Upper lobe of left lung (tissue), 6 donors: ENCODE data around the gene PDHB. TPM values are rescaled to one million over a fixed set of nuclear protein-coding genes. Genes with fewer than 3 reads are reported as not detected.

Experiments used
- ATAC-seq, 2 donors: fragments of 200-7000 bp; cut with Tn5 transposase; one replicate each; pipeline ENCODE4 v1.9.1; 2022; ENCODE audit warnings: mild to moderate bottlenecking in 2 of 2, moderate library complexity in 2 of 2; ENCODE audit not compliant: low FRiP score in 2 of 2
- DNase-seq, 2 donors: peaks; one replicate each; pipeline ENCODE4 v3.0.0-alpha.2; 2019 to 2020
- H3K27ac ChIP-seq, 4 donors: fragments of 200-600 bp; sonication (generic); one replicate each; pipeline ENCODE4 v1.5.1; 2016 to 2019
- H3K27me3 ChIP-seq, 4 donors: fragments of 200-600 bp; sonication (generic); one replicate each; pipeline ENCODE4 v1.5.1; 2017 to 2019
- H3K36me3 ChIP-seq, 4 donors: fragments of 200-600 bp; sonication (generic); one replicate each; pipeline ENCODE4 v1.5.1; 2016 to 2019
- H3K4me1 ChIP-seq, 4 donors: fragments of 200-600 bp; sonication (generic); one replicate each; pipeline ENCODE4 v1.5.1; 2018 to 2019
- H3K4me3 ChIP-seq, 4 donors: fragments of 200-600 bp; sonication (generic); one replicate each; pipeline ENCODE4 v1.5.1; 2017 to 2019; ENCODE audit warnings: mild to moderate bottlenecking in 2 of 4, moderate library complexity in 1 of 4
- H3K9me3 ChIP-seq, 4 donors: fragments of 200-600 bp; sonication (generic); one replicate each; pipeline ENCODE4 v1.5.1; 2018 to 2019
- EP300 ChIP-seq, 4 donors: sonication (generic); formaldehyde crosslinking; IDR thresholded peaks; one replicate each; pipeline ENCODE4 v1.5.1; 2017; ENCODE audit warnings: antibody characterized with exemption in 4 of 4, control low read depth in 2 of 4
- POLR2A ChIP-seq, 4 donors: fragments of 450-650 bp; IDR thresholded peaks; one replicate each; pipeline ENCODE4 v1.5.1; 2016 to 2017; ENCODE audit warnings: antibody characterized with exemption in 4 of 4, mild to moderate bottlenecking in 2 of 4
- POLR2AphosphoS5 ChIP-seq, 2 donors: sonication (generic); formaldehyde crosslinking; IDR thresholded peaks; one replicate each; pipeline ENCODE4 v1.5.1; 2017; ENCODE audit warnings: antibody characterized with exemption in 2 of 2
- WGBS, 2 donors: methylation state at CpG; one replicate each; pipeline ENCODE4 v1.1.5; 2017 to 2018; 5-methylcytosine and 5-hydroxymethylcytosine counted together
- total RNA-seq, 6 donors: library from RNA; depleted of rRNA in 4 of 6; stranded (reverse); fragments of >200 nt in 4 of 6; gene quantifications; one replicate each; pipeline versions ENCODE4 v1.1.0 to v1.2.1, GENCODE V29; 2016 to 2021
- TF ChIP-seq, protein P1 (sequence below), 6 experiments: fragments of 450-650 bp in 4 of 6; fragments of 200-600 bp in 2 of 6; sonication (generic) in 2 of 6; IDR thresholded peaks; one replicate each; pipeline ENCODE4 v1.5.1; 2016 to 2019; ENCODE audit warnings: antibody characterized with exemption in 6 of 6
- donor health status: DM: no; HTN: no; CAD: no; lungs with moderate emphysema.
- donor health status: DM: no; HTN: yes; CAD: no; lungs with severe emphysema.

PDHB gene
- total RNA-seq, 6 donors from 2014 or later = 20.4 to 81.4 (median 48.5) TPM

DNA sequence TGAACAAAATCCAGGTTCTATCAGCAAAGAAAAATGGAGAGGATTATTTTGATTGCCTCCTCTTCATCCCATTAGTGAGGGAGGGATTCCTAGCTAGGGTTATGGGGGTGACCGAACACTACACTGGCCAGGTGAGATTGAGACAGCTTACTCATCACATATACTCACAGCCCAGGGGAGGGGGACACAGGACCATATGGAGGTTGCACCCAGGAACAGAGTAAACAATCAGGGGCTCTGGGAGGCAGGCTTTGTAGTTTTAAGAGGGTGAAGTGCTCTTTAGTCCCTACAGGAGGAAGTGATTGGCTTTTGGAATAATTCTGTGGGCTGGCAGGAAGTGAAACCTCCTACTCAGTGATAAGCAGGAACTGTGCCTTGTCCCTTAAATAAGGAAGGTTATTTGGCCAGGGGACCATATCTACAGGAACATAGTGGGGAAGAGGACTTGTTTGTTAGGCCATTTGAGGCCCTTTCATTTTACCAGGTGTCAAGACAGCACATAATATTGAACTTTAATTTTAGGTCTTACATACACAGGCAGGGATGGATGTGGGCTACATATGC, 40.8 kb upstream of the PDHB start:
- H3K27me3 ChIP-seq = no peaks in the 10 kb centered on the region
- WGBS, 2 donors = 88 to 100% methylated on average over 1 of the region's 1 CpG
- H3K9me3 ChIP-seq = no peaks in the 10 kb centered on the region
- H3K36me3 ChIP-seq = no peaks in the 10 kb centered on the region
- ATAC-seq (peak in 1 of 2 donors; percentile 76), DNase-seq (peak in 1 of 2 donors; percentile 28)
- H3K4me1 ChIP-seq = peaks cover 4 to 28% (median 20%) of the 10 kb centered on the region in 4 donors
- no peak overlapping the region for H3K4me3 ChIP-seq
- TF ChIP-seq, protein P1, sequence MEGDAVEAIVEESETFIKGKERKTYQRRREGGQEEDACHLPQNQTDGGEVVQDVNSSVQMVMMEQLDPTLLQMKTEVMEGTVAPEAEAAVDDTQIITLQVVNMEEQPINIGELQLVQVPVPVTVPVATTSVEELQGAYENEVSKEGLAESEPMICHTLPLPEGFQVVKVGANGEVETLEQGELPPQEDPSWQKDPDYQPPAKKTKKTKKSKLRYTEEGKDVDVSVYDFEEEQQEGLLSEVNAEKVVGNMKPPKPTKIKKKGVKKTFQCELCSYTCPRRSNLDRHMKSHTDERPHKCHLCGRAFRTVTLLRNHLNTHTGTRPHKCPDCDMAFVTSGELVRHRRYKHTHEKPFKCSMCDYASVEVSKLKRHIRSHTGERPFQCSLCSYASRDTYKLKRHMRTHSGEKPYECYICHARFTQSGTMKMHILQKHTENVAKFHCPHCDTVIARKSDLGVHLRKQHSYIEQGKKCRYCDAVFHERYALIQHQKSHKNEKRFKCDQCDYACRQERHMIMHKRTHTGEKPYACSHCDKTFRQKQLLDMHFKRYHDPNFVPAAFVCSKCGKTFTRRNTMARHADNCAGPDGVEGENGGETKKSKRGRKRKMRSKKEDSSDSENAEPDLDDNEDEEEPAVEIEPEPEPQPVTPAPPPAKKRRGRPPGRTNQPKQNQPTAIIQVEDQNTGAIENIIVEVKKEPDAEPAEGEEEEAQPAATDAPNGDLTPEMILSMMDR (IDR thresholded peaks at IDR 0.05) = no peak
- TF ChIP-seq POLR2AphosphoS5 (IDR thresholded peaks at IDR 0.05) (no peak), POLR2A (IDR thresholded peaks at IDR 0.05) (no peak), EP300 (IDR thresholded peaks at IDR 0.05) (no peak)
- no peak overlapping the region for H3K27ac ChIP-seq

DNA sequence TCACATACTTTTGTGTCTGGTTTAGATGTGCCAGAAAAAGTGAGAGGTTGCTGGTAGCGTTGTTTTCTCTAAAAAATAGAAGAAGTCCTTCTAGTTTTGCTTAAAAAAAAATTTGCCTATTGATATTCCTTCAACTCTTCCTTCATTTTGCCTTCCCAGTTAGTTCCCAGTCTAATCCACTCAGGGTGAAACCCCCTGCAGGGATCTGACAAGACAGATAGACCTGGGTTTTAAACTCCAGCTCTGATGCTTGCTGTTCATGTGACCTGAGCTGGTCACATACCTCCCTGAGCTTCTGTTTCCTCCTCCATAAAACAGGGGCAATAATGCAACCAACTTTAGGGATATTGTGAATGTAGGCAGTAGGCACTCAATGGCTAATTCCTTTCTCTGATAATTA, 39.6 kb upstream of the PDHB start:
- H3K4me1 ChIP-seq = peaks cover 4 to 28% (median 20%) of the 10 kb centered on the region in 4 donors
- H3K4me3 ChIP-seq = no peak overlapping the region
- WGBS, 2 donors = 77 to 94% methylated on average over 1 of the region's 1 CpG
- no peaks in the 10 kb centered on the region for H3K27me3 ChIP-seq
- H3K36me3 ChIP-seq = no peaks in the 10 kb centered on the region
- TF ChIP-seq, protein P1 (IDR thresholded peaks at IDR 0.05) = no peak
- TF ChIP-seq POLR2AphosphoS5 (IDR thresholded peaks at IDR 0.05) = no peak
- no peak for TF ChIP-seq EP300 (IDR thresholded peaks at IDR 0.05)
- no peak for TF ChIP-seq POLR2A (IDR thresholded peaks at IDR 0.05)
- no peaks in the 10 kb centered on the region for H3K9me3 ChIP-seq
- H3K27ac ChIP-seq = no peak overlapping the region
- DNase-seq = no peak
- ATAC-seq = no peak

DNA sequence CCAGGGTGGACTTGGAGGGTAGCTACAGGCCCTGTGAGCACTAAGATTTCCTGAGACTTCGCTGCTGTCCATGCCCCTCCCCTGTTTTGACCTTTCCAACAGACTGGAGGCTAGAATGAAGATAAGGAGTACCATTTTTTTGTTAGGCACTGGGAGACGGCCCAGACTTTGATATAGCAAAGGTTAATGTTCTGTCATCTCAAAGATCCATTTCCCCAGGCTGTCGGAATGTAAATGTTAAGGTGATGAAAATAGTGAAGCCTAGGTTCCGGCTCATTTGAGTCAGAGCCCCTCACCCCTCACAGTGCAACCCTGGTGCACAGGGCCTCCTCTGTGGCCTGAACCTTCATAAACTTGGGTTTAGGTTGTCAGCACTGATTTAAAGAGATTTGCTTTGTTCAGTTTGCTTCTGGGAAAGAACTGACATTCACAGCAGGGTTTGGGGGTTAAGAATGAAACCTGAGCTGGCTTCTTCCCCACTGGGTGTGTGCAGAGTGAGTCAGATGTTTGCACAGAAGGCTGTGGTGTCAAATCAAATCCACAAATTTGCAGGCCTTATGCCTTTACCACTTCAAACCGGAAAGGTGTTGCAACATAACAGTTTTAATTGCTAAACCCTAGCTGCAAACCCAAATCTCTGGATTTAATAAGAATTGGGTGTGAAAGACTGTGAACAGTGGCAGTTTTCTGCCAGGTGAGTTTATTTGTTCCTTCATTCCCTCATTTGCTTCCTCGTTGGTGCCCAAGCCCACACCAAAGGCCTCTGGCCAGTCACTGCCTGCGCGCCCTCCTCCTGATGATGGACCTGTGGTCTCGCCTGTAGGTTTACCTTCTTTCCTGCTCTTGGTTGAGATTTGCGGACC, 37.6 kb upstream of the PDHB start:
- Histone ChIP-seq H3K27me3 (no peaks in the 10 kb centered on the region), H3K4me3 (no peak overlapping the region), H3K4me1 (peaks cover 4 to 28% (median 20%) of the 10 kb centered on the region in 4 donors), H3K9me3 (no peaks in the 10 kb centered on the region), H3K36me3 (no peaks in the 10 kb centered on the region), H3K27ac (peak overlapping the region; percentile 31 to 71 (median 49))
- peak; percentile 80 to 81 for ATAC-seq
- WGBS, 2 donors = 61 to 62% methylated on average over 10 of the region's 10 CpGs
- DNase-seq = peak; percentile 24 to 73
- peak; percentile 8 to 29 for TF ChIP-seq POLR2AphosphoS5 (IDR thresholded peaks at IDR 0.05)
- TF ChIP-seq EP300 (IDR thresholded peaks at IDR 0.05) = no peak

DNA sequence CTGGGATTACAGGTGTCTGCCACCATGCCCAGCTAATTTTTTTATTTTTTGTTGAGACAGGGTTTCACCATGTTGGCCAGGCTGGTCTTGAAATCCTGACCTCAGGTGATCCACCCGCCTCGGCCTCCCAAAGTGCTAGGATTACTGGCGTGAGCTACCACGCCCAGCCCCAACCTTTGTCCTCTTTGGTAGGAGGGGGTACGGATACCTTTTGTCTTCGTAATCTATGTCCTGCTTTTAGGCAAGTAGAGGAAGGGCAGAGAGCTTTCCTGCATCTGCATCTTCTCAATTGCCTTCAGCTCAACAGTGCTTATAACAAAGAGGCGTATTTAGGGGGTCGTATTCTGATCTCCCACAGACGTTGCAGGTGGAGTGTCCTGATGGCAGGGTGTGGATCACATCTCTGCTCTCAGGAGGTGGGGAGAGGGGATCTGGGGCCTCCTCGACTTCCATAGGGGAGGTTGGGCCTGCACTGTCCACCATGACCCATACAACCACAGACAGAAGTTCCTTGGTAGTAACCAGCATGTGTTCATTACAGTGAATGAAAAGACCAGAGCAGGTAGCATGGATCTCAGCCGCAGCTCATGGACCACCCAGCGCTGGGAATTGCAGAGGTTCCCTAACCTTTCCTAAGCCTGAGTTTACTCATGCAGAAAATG, 36.9 kb upstream of the PDHB start:
- Histone ChIP-seq H3K4me3 (no peak overlapping the region), H3K9me3 (no peaks in the 10 kb centered on the region), H3K27me3 (no peaks in the 10 kb centered on the region), H3K27ac (peak overlapping the region in 3 of 4 donors; percentile 37 to 71 (median 46)), H3K4me1 (peaks cover 4 to 28% (median 20%) of the 10 kb centered on the region in 4 donors), H3K36me3 (no peaks in the 10 kb centered on the region)
- 95 to 98% methylated on average over 10 to 12 of the region's 12 CpGs for WGBS, 2 donors
- ATAC-seq = no peak
- TF ChIP-seq POLR2AphosphoS5 (IDR thresholded peaks at IDR 0.05) = no peak
- TF ChIP-seq POLR2A (IDR thresholded peaks at IDR 0.05) = no peak
- TF ChIP-seq, protein P1 (IDR thresholded peaks at IDR 0.05) = no peak
- TF ChIP-seq EP300 (IDR thresholded peaks at IDR 0.05) = no peak
- no peak for DNase-seq

DNA sequence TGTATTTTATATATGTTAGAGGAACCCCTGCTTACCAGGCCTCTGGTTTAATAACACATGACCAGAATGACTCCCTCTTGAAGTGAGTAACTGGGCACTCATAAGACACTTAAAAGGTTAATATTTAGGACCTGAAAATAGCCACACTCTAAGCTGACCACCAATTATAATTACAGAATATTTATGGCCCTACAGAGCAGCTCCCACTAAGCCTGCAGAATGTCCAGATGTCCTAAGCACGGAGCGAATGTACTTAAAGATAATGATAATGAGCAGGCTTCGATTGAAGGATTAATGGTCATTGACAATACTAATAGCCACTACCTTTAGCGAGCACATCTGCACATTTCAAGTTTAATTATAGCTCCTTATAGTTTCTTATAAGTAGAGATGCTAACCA, 35.5 kb upstream of the PDHB start:
- Histone ChIP-seq H3K36me3 (no peaks in the 10 kb centered on the region), H3K9me3 (no peaks in the 10 kb centered on the region), H3K27ac (no peak overlapping the region), H3K4me3 (no peak overlapping the region), H3K27me3 (no peaks in the 10 kb centered on the region), H3K4me1 (peaks cover 4 to 16% (median 14%) of the 10 kb centered on the region in 4 donors)
- TF ChIP-seq EP300 (IDR thresholded peaks at IDR 0.05) (no peak), POLR2AphosphoS5 (IDR thresholded peaks at IDR 0.05) (no peak), POLR2A (IDR thresholded peaks at IDR 0.05) (no peak)
- TF ChIP-seq, protein P1 (IDR thresholded peaks at IDR 0.05) = no peak
- 85 to 93% methylated on average over 4 of the region's 4 CpGs for WGBS, 2 donors
- DNase-seq = no peak
- ATAC-seq = no peak
